ENCODE measurements around the gene EDN2.
A peak's percentile ranks its signal among the peaks of the same experiment; 100 is the strongest.

The EDN2 gene

DNA sequence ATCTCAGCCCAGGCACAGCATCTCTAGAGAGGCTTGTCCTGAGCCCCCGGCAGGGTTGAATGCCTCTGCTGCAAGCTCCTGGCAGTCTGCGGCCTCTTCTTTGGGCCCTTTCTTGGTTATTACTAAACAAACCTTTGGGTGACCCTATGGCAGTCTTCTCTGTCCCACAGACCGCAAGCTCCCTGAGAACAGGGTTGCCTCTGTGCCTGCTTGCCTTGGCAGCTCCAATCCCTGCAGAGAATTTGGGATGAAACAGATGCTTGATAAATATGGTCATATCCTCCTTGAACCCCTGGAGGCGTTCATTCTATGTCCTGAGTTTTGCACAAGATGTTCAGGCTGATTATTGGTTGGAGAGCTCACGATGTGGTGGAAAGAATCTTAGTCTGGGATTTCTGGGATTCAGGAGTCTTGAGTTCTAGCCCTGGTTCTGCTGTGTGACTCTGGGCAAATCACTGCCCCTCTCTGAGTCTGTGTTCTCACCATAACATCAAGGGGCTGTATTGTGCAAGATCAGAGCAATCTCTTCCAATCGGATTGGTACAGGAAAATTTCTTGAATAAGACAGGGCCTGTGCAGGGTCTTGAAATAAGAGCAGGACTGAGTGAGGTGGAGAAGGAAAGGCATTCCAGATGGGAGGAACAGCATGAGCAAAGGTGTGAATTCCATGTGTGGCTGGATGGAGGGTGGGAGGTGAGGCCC, 49.6 kb downstream of the EDN2 start:
- DNase-seq: no peak

DNA sequence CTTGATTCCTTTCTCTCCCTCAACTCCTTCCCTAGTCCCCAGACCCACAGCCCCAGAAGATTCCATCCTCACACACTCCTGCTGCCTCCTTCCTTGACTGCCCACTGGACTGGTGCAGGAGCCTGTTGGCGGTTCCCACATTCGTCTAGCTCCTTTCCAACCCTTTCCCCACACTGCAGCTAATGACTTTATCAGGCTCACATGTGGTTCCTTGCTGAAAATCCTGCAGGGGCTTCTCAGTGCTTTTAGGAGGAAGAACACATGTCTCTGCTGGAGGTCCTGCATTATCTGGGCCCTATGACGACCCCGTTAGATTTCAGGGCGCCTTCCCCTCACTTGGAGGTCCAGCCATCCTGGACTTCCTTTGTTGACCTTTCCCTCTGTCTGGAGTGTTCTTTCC, 50.2 kb downstream of the EDN2 start:
- DNase-seq: no peak

GRCh38 chr1:41433501-41433900, 51.0 kb downstream of the EDN2 start:
- no peak for DNase-seq

GRCh38 chr1:41432481-41433280, 51.8 kb downstream of the EDN2 start:
- DNase-seq: peak; percentile 64

- no peak for DNase-seq
Observed at GRCh38 chr1:41431490-41432350, 52.8 kb downstream of the EDN2 start.

DNA sequence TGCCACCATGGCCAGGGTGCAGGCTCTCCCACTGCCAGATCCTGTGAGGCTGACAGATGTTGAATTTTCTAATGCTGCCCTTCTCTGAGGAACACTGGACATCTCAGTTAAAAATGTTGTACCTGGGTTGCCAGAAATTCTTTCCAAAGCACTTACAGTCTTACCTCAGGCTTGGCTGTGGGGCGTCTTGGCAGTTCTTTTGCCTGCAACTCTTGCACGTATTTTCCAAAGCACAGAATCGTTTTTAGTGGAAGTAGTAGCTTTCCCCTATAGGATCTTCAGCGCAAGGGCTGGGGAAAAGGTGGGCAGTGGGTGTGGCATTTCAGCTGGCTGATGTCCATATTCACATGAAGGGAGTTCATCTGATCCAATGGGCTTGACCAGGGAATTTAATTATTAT, 53.9 kb downstream of the EDN2 start:
- no peak for DNase-seq

DNA sequence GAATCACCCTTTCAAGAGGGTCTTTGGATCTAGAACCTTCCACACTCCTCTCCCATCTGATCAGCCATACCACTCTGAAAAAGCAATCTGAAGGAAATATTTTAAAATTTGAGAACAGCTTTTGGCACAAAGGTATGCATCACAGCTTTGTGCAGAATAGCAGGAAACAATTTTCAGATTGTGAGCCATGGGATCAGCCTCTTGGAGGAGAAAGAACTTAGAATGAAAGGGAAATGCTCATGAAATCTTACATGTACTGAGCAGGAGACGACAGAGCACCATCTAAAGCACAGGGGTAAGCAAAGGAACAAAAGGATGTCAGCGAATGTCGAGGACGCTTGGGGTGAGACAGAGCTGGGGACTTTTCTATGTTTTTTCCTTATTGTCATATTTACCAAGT, 54.4 kb downstream of the EDN2 start:
- no peak for DNase-seq

DNA sequence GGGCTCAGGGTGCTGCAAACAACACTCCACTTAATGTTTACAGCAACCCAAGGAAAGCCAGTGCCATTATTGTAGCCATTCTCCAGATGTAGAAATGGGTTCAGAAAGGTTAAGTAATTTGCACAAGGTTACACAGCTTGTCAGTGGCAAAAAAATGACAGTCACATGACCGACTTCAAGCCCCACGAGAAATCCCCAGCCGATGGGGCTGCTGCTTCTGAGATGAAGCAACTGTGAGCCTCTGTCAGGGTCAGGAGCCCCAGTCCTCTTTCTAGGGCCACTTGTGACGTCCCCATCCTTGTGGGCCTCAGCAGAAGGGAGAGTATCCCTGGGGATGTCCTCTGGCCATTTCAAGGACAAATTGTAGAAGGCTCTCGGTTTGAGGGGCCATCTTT, 54.8 kb downstream of the EDN2 start:
- DNase-seq: no peak
